Left hindlimb (tissue), 1 donor: Measurements from ENCODE around the gene PDE4B.

Experiments used
- DNase-seq: peaks from one replicate; pipeline ENCODE4 v3.0.0-alpha.2; 2018

Gene PDE4B

GRCh38 chr1:66325594-66326380 lies 533.1 kb downstream of the PDE4B start:
- no peak for DNase-seq

GRCh38 chr1:66326867-66327266 lies 534.2 kb downstream of the PDE4B start:
- DNase-seq, result no peak

- DNase-seq, result no peak
Measured at GRCh38 chr1:66327588-66327987, 534.9 kb downstream of the PDE4B start.

- DNase-seq, result no peak
Measured at GRCh38 chr1:66328896-66329295, 536.2 kb downstream of the PDE4B start.

GRCh38 chr1:66330722-66331141 lies 538.0 kb downstream of the PDE4B start:
- DNase-seq, result no peak

GRCh38 chr1:66331658-66332547 lies 539.2 kb downstream of the PDE4B start:
- DNase-seq, result peak; percentile 90

- no peak for DNase-seq
Measured at GRCh38 chr1:66332548-66332901, 539.8 kb downstream of the PDE4B start.

- no peak for DNase-seq
Measured at GRCh38 chr1:66333466-66334199, 540.9 kb downstream of the PDE4B start.

- no peak for DNase-seq
Measured at GRCh38 chr1:66334318-66334717, 541.6 kb downstream of the PDE4B start.

- DNase-seq, result no peak
Measured at GRCh38 chr1:66335125-66335524, 542.4 kb downstream of the PDE4B start.

- peak; percentile 57 for DNase-seq
Measured at GRCh38 chr1:66335859-66336640, 543.4 kb downstream of the PDE4B start.

GRCh38 chr1:66336641-66336990 lies 543.9 kb downstream of the PDE4B start:
- DNase-seq, result no peak

GRCh38 chr1:66337249-66337648 lies 544.6 kb downstream of the PDE4B start:
- no peak for DNase-seq

GRCh38 chr1:66339944-66340343 lies 547.2 kb downstream of the PDE4B start:
- DNase-seq, result no peak

GRCh38 chr1:66341446-66342089 lies 548.9 kb downstream of the PDE4B start:
- DNase-seq, result no peak

- DNase-seq, result no peak
Measured at GRCh38 chr1:66342707-66343106, 550.0 kb downstream of the PDE4B start.

- no peak for DNase-seq
Measured at GRCh38 chr1:66343569-66344325, 551.1 kb downstream of the PDE4B start.

- no peak for DNase-seq
Measured at GRCh38 chr1:66346057-66346795, 553.5 kb downstream of the PDE4B start.

- no peak for DNase-seq
Measured at GRCh38 chr1:66346873-66347272, 554.2 kb downstream of the PDE4B start.

- no peak for DNase-seq
Measured at GRCh38 chr1:66348776-66349175, 556.1 kb downstream of the PDE4B start.

GRCh38 chr1:66349242-66349641 lies 556.5 kb downstream of the PDE4B start:
- no peak for DNase-seq
